HCT116 (cell line): Measurements from ENCODE around the gene SRA1. TPM values are rescaled to one million over a fixed set of nuclear protein-coding genes. Genes with fewer than 3 reads are reported as not detected.

ENCODE experiments used
- ATAC-seq: fragments of 200-7000 bp; cut with Tn5 transposase; 2 replicates; pipeline ENCODE4 v1.9.1; 2020; ENCODE audit warnings: mild to moderate bottlenecking, moderate library complexity
- BruUV-seq: library from RNA; stranded (reverse); fragments of 400-500 nt; replicated peaks from 2 replicates; lab custom pipeline; 2021; lab: Mats Ljungman, UMichigan
- CTCF ChIA-PET: fragments of 300-600 bp; sonication (Branson Sonifier 250); formaldehyde crosslinking; loops from one replicate; lab custom pipeline; 2021; ENCODE audit warnings: antibody characterized with exemption; lab: Charles Lee
- POLR2A ChIA-PET: fragments of 300-600, 350-600 bp; sonication (Branson Sonifier 250); formaldehyde crosslinking; loops from one replicate; lab custom pipeline; 2021; ENCODE audit warnings: antibody characterized with exemption; lab: Charles Lee
- RAD21 ChIA-PET, 2 experiments: fragments of 300-600 bp; sonication (Branson Sonifier 250); formaldehyde crosslinking; loops; one replicate each; lab custom pipeline; 2023; ENCODE audit warnings: low total read pairs in 2 of 2; ENCODE audit not compliant: uncharacterized antibody in 2 of 2, unreplicated experiment in 2 of 2, low non-redundant PET in 1 of 2; lab: Charles Lee
- DNase-seq: peaks from one replicate; pipeline ENCODE4 v3.0.0-alpha.2; 2010; ENCODE audit warnings: low read depth, low spot score
- H2AFZ ChIP-seq: fragments of 200-600 bp; shearing (Covaris generic), sonication (generic); 2 replicates; pipeline ENCODE4 v1.6.1; 2017; ENCODE audit warnings: low read depth, mixed run types, mixed read lengths, antibody characterized with exemption, low read length; ENCODE audit not compliant: poor library complexity, severe bottlenecking
- H3K27ac ChIP-seq: 2 replicates; pipeline ENCODE4 v1.5.1; 2012; ENCODE audit warnings: low read depth, low read length
- H3K27me3 ChIP-seq: fragments of 200-600 bp; sonication (generic); 2 replicates; pipeline ENCODE4 v1.6.1; 2016; ENCODE audit warnings: mixed run types, low read length, mixed read lengths; ENCODE audit not compliant: insufficient read depth
- H3K36me3 ChIP-seq, 2 experiments: fragments of 200-500 bp in 1 of 2; fragments of 200-600 bp in 1 of 2; sonication (Bioruptor generic) in 1 of 2; sonication (generic) in 1 of 2; 2 replicates each; pipeline versions ENCODE4 v1.5.1 to v1.6.1; 2014 to 2016; ENCODE audit warnings: low read length in 2 of 2, inconsistent platforms in 1 of 2, mixed read lengths in 1 of 2, mixed run types in 1 of 2; ENCODE audit not compliant: insufficient read depth in 2 of 2, control insufficient read depth in 1 of 2
- H3K4me1 ChIP-seq, 2 experiments: fragments of 200-600 bp in 1 of 2; sonication (generic) in 1 of 2; 2 replicates each; pipeline versions ENCODE4 v1.5.1 to v1.6.1; 2012 to 2017; ENCODE audit warnings: low read length in 2 of 2, inconsistent platforms in 1 of 2, mild to moderate bottlenecking in 1 of 2, mixed read lengths in 1 of 2, mixed run types in 1 of 2, moderate library complexity in 1 of 2; ENCODE audit not compliant: insufficient read depth in 2 of 2, control insufficient read depth in 1 of 2
- H3K4me2 ChIP-seq: fragments of 200-600 bp; sonication (generic); 2 replicates; pipeline ENCODE4 v1.6.1; 2017; ENCODE audit warnings: mixed run types, low read length, mixed read lengths
- H3K4me3 ChIP-seq, 2 experiments: fragments of 200-600 bp in 1 of 2; sonication (generic) in 1 of 2; replicated peaks in 1 of 2; 2 replicates each; pipeline ENCODE4 v1.5.1; 2011 to 2016; ENCODE audit warnings: low read length in 2 of 2, control low read depth in 1 of 2, low read depth in 1 of 2, mild to moderate bottlenecking in 1 of 2, mixed read lengths in 1 of 2, mixed run types in 1 of 2
- H3K79me2 ChIP-seq: fragments of 200-600 bp; sonication (generic); 2 replicates; pipeline ENCODE4 v1.6.1; 2017; ENCODE audit warnings: mild to moderate bottlenecking, mixed run types, low read length, moderate library complexity, mixed read lengths; ENCODE audit not compliant: insufficient read depth
- H3K9ac ChIP-seq: fragments of 200-600 bp; sonication (generic); 2 replicates; pipeline ENCODE4 v1.6.1; 2016; ENCODE audit warnings: low read length, mixed read lengths
- H3K9me2 ChIP-seq: fragments of 200-600 bp; sonication (generic), shearing (Covaris generic); 2 replicates; pipeline ENCODE4 v1.6.1; 2017; ENCODE audit warnings: mixed run types, mild to moderate bottlenecking, moderate library complexity; ENCODE audit not compliant: insufficient read depth
- H3K9me3 ChIP-seq, 2 experiments: fragments of 200-500 bp in 1 of 2; fragments of 200-600 bp in 1 of 2; sonication (Bioruptor generic) in 1 of 2; sonication (generic) in 1 of 2; 2 replicates each; pipeline ENCODE4 v1.6.1; 2014 to 2017; ENCODE audit warnings: low read length in 2 of 2, mixed read lengths in 2 of 2, inconsistent platforms in 1 of 2, low read depth in 1 of 2, mild to moderate bottlenecking in 1 of 2, mixed run types in 1 of 2, moderate library complexity in 1 of 2; ENCODE audit not compliant: control insufficient read depth in 1 of 2, insufficient read depth in 1 of 2
- H4K20me1 ChIP-seq: fragments of 200-600 bp; sonication (generic), shearing (Covaris generic); 2 replicates; pipeline ENCODE4 v1.6.1; 2017; ENCODE audit warnings: mixed run types, mild to moderate bottlenecking, moderate library complexity; ENCODE audit not compliant: insufficient read depth
- CBX3 ChIP-seq: IDR thresholded peaks from 2 replicates; pipeline ENCODE4 v1.6.1; 2012; ENCODE audit warnings: low read depth
- CEBPB ChIP-seq: IDR thresholded peaks from 2 replicates; pipeline ENCODE4 v1.6.1; 2012; ENCODE audit warnings: low read depth
- ELF1 ChIP-seq: IDR thresholded peaks from 2 replicates; pipeline ENCODE4 v1.6.1; 2012; ENCODE audit warnings: low read depth, borderline replicate concordance
- EZH2phosphoT487 ChIP-seq: fragments of 200-600 bp; IDR thresholded peaks from 2 replicates; pipeline ENCODE4 v1.6.1; 2018; ENCODE audit warnings: antibody characterized with exemption, borderline replicate concordance
- JUND ChIP-seq: IDR thresholded peaks from 2 replicates; pipeline ENCODE4 v1.6.1; 2012
- POLR2A ChIP-seq: IDR thresholded peaks from 2 replicates; pipeline ENCODE4 v1.7.0; 2011; ENCODE audit warnings: borderline replicate concordance; ENCODE audit not compliant: insufficient read depth, insufficient read length; ENCODE audit errors: extremely low read depth
- POLR2AphosphoS5 ChIP-seq: IDR thresholded peaks from 2 replicates; pipeline ENCODE4 v1.6.1; 2011; ENCODE audit warnings: mild to moderate bottlenecking, low read depth, low read length, moderate library complexity
- SIN3A ChIP-seq: IDR thresholded peaks from 2 replicates; pipeline ENCODE4 v1.6.1; 2012; ENCODE audit warnings: low read depth
- SP1 ChIP-seq: IDR thresholded peaks from 2 replicates; pipeline ENCODE4 v1.6.1; 2012; ENCODE audit warnings: low read depth
- SRF ChIP-seq: IDR thresholded peaks from 2 replicates; pipeline ENCODE4 v1.6.1; 2012; ENCODE audit warnings: low read depth
- TCF7L2 ChIP-seq: IDR thresholded peaks from 2 replicates; pipeline ENCODE4 v1.7.0; 2011; ENCODE audit warnings: borderline replicate concordance, inconsistent platforms; ENCODE audit not compliant: insufficient read depth, insufficient read length; ENCODE audit errors: extremely low read depth
- YY1 ChIP-seq: IDR thresholded peaks from 2 replicates; pipeline ENCODE4 v1.6.1; 2011; ENCODE audit warnings: low read length, low read depth, moderate library complexity, mild to moderate bottlenecking; ENCODE audit not compliant: insufficient replicate concordance; ENCODE audit errors: extremely low read depth
- ZFX ChIP-seq: fragments of 450-650 bp; IDR thresholded peaks from 2 replicates; pipeline ENCODE4 v1.6.1; 2017
- ZNF274 ChIP-seq: fragments of 200-500 bp; sonication (Bioruptor generic); IDR thresholded peaks from 2 replicates; pipeline ENCODE4 v1.6.1; 2014; ENCODE audit warnings: mild to moderate bottlenecking, low read depth, low read length, inconsistent platforms
- intact Hi-C: fragments of 100-400 bp; cut with micrococcal nuclease; formaldehyde crosslinking; loops from 2 replicates; pipeline ENCODE4 v1.10.0; 2022
- total RNA-seq: library from RNA; stranded (reverse); gene quantifications from one replicate; pipeline ENCODE4 v1.2.1, GENCODE V29; 2021; ENCODE audit not compliant: unreplicated experiment
- TF ChIP-seq, protein P1 (sequence below), 3 experiments: fragments of 200-600 bp in 1 of 3; sonication (generic) in 1 of 3; IDR thresholded peaks in 2 of 3; conservative IDR thresholded peaks in 1 of 3; 2 replicates each; pipeline ENCODE4 v1.5.1; 2012 to 2017; ENCODE audit warnings: low read depth in 2 of 3, low read length in 2 of 3, antibody characterized with exemption in 1 of 3, borderline replicate concordance in 1 of 3, control low read depth in 1 of 3, mild to moderate bottlenecking in 1 of 3, mixed read lengths in 1 of 3, mixed run types in 1 of 3, moderate library complexity in 1 of 3; ENCODE audit not compliant: insufficient read depth in 1 of 3
- TF ChIP-seq, protein P2 (sequence below): IDR thresholded peaks from 2 replicates; pipeline ENCODE4 v1.6.1; 2012; ENCODE audit warnings: low read depth
- TF ChIP-seq, protein P3 (sequence below): IDR thresholded peaks from 2 replicates; pipeline ENCODE4 v1.6.1; 2012
- TF ChIP-seq, protein P4 (sequence below): IDR thresholded peaks from 2 replicates; pipeline ENCODE4 v1.6.1; 2012
- TF ChIP-seq, protein P5 (sequence below): IDR thresholded peaks from 2 replicates; pipeline ENCODE4 v1.6.1; 2011; ENCODE audit warnings: mild to moderate bottlenecking, low read length, moderate library complexity; ENCODE audit not compliant: insufficient replicate concordance; ENCODE audit errors: extremely low read depth

The SRA1 gene
- total RNA-seq, 1 experiment from 2014 or later, result 41.7 TPM

DNA sequence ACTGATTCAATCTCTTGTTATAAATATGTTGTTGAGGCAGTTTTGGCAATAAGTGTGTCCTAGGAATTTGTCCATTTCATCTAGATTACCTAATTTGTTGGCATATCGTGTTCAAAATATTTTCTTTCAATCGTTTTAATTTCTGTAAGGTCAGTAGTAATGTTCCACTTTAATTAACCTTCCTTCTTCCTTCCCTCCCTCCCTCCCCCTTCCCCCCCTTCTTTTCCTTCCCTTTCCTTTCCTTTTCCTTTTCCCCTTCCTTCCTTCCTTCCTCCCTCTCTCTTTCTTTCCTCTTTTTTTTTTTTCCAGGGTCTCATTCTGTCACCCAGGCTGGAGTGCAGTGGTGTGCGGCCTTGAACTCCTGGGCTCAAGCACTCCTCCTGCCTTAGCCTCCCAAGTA lies 48.6 kb upstream of the SRA1 start (continued):
- no peak for TF ChIP-seq ELF1
- TF ChIP-seq POLR2A, result no peak
- no peak for TF ChIP-seq YY1

DNA sequence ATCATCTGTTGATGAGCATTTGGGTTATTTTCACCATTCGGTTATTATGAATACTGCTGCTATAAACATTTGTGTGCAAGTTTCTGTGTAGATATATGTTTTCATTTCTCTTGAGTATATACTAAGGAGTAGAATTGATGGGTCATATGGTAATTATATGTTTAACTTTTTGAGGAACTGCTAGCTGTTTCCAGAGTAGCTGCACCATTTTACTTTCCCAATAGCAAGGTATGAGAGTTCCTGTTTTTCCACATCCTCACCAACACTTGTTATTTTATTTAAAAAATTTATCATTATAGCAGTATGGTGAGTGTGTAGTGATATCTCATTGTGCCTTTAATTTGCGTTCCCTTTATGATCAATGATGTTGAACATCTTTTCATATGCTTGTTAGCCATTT lies 46.5 kb upstream of the SRA1 start:
- BruUV-seq, result no TSS peak
- ChIA-PET POLR2A (no interaction called here), RAD21 (no interaction called here), CTCF (no interaction called here)
- intact Hi-C loops, result no loop called here
- ATAC-seq, result no peak
- Histone ChIP-seq H3K79me2 (no peaks in the 10 kb centered on the region), H3K27ac (no peak overlapping the region), H3K36me3 (no peaks in the 10 kb centered on the region), H3K9me3 (no peaks in the 10 kb centered on the region), H2AFZ (no peak overlapping the region), H3K4me1 (no peaks in the 10 kb centered on the region), H3K27me3 (no peaks in the 10 kb centered on the region), H3K9ac (no peak overlapping the region), H4K20me1 (no peaks in the 10 kb centered on the region), H3K4me3 (no peak overlapping the region), H3K4me2 (no peak overlapping the region), H3K9me2 (no peaks in the 10 kb centered on the region)
- DNase-seq, result no peak
- no peak for TF ChIP-seq SRF
- no peak for TF ChIP-seq POLR2A
- TF ChIP-seq JUND, result no peak
- no peak for TF ChIP-seq YY1
- TF ChIP-seq ZFX, result no peak
- TF ChIP-seq CBX3, result no peak
- no peak for TF ChIP-seq ZNF274
- TF ChIP-seq SIN3A, result no peak
- TF ChIP-seq EZH2phosphoT487, result no peak
- TF ChIP-seq, protein P1, sequence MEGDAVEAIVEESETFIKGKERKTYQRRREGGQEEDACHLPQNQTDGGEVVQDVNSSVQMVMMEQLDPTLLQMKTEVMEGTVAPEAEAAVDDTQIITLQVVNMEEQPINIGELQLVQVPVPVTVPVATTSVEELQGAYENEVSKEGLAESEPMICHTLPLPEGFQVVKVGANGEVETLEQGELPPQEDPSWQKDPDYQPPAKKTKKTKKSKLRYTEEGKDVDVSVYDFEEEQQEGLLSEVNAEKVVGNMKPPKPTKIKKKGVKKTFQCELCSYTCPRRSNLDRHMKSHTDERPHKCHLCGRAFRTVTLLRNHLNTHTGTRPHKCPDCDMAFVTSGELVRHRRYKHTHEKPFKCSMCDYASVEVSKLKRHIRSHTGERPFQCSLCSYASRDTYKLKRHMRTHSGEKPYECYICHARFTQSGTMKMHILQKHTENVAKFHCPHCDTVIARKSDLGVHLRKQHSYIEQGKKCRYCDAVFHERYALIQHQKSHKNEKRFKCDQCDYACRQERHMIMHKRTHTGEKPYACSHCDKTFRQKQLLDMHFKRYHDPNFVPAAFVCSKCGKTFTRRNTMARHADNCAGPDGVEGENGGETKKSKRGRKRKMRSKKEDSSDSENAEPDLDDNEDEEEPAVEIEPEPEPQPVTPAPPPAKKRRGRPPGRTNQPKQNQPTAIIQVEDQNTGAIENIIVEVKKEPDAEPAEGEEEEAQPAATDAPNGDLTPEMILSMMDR (IDR thresholded peaks at IDR 0.05 in 2 of 3, conservative IDR thresholded peaks at IDR 0.05 in 1 of 3; ENCODE audit: borderline replicate concordance in 1 of 3, insufficient read depth in 1 of 3, low read depth in 2 of 3, low read length in 2 of 3), result no peak
- TF ChIP-seq, protein P2, sequence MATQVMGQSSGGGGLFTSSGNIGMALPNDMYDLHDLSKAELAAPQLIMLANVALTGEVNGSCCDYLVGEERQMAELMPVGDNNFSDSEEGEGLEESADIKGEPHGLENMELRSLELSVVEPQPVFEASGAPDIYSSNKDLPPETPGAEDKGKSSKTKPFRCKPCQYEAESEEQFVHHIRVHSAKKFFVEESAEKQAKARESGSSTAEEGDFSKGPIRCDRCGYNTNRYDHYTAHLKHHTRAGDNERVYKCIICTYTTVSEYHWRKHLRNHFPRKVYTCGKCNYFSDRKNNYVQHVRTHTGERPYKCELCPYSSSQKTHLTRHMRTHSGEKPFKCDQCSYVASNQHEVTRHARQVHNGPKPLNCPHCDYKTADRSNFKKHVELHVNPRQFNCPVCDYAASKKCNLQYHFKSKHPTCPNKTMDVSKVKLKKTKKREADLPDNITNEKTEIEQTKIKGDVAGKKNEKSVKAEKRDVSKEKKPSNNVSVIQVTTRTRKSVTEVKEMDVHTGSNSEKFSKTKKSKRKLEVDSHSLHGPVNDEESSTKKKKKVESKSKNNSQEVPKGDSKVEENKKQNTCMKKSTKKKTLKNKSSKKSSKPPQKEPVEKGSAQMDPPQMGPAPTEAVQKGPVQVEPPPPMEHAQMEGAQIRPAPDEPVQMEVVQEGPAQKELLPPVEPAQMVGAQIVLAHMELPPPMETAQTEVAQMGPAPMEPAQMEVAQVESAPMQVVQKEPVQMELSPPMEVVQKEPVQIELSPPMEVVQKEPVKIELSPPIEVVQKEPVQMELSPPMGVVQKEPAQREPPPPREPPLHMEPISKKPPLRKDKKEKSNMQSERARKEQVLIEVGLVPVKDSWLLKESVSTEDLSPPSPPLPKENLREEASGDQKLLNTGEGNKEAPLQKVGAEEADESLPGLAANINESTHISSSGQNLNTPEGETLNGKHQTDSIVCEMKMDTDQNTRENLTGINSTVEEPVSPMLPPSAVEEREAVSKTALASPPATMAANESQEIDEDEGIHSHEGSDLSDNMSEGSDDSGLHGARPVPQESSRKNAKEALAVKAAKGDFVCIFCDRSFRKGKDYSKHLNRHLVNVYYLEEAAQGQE, result no peak
- TF ChIP-seq, protein P3, sequence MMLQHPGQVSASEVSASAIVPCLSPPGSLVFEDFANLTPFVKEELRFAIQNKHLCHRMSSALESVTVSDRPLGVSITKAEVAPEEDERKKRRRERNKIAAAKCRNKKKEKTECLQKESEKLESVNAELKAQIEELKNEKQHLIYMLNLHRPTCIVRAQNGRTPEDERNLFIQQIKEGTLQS, result no peak
- no peak for TF ChIP-seq SP1
- TF ChIP-seq POLR2AphosphoS5, result no peak
- TF ChIP-seq, protein P4, sequence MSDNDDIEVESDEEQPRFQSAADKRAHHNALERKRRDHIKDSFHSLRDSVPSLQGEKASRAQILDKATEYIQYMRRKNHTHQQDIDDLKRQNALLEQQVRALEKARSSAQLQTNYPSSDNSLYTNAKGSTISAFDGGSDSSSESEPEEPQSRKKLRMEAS, result no peak
- TF ChIP-seq CEBPB, result no peak
- TF ChIP-seq, protein P5, sequence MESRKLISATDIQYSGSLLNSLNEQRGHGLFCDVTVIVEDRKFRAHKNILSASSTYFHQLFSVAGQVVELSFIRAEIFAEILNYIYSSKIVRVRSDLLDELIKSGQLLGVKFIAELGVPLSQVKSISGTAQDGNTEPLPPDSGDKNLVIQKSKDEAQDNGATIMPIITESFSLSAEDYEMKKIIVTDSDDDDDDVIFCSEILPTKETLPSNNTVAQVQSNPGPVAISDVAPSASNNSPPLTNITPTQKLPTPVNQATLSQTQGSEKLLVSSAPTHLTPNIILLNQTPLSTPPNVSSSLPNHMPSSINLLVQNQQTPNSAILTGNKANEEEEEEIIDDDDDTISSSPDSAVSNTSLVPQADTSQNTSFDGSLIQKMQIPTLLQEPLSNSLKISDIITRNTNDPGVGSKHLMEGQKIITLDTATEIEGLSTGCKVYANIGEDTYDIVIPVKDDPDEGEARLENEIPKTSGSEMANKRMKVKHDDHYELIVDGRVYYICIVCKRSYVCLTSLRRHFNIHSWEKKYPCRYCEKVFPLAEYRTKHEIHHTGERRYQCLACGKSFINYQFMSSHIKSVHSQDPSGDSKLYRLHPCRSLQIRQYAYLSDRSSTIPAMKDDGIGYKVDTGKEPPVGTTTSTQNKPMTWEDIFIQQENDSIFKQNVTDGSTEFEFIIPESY, result no peak
- no peak for TF ChIP-seq TCF7L2
